Neuronal stem cell (in vitro differentiated cells): ENCODE results near the gene CDCA7.

ENCODE experiments used
- DNase-seq: peaks from one replicate; pipeline ENCODE4 v3.0.0-alpha.2; 2013; ENCODE audit warnings: low spot score
- H2AFZ ChIP-seq: one replicate; pipeline ENCODE4 v1.6.1; 2013; ENCODE audit warnings: mild to moderate bottlenecking, low read length, inconsistent platforms
- H2AK5ac ChIP-seq: 2 replicates; pipeline ENCODE4 v1.6.1; 2013; ENCODE audit warnings: low read depth, mild to moderate bottlenecking, inconsistent platforms, low read length, moderate library complexity, mixed read lengths
- H2BK120ac ChIP-seq: 2 replicates; pipeline ENCODE4 v1.6.1; 2013; ENCODE audit warnings: low read depth, mild to moderate bottlenecking, inconsistent platforms, low read length, moderate library complexity, mixed read lengths
- H2BK12ac ChIP-seq: one replicate; pipeline ENCODE4 v1.6.1; 2013; ENCODE audit warnings: low read length, inconsistent platforms
- H2BK15ac ChIP-seq: 2 replicates; pipeline ENCODE4 v1.6.1; 2013; ENCODE audit warnings: mild to moderate bottlenecking, low read length, inconsistent platforms, mixed read lengths
- H2BK5ac ChIP-seq: one replicate; pipeline ENCODE4 v1.6.1; 2013; ENCODE audit warnings: inconsistent platforms, mild to moderate bottlenecking, low read length, moderate library complexity
- H3K14ac ChIP-seq: one replicate; pipeline ENCODE4 v1.6.1; 2013; ENCODE audit warnings: low read length, inconsistent platforms
- H3K18ac ChIP-seq: 2 replicates; pipeline ENCODE4 v1.6.1; 2013; ENCODE audit warnings: low read length, inconsistent platforms
- H3K23ac ChIP-seq: 2 replicates; pipeline ENCODE4 v1.6.1; 2013; ENCODE audit warnings: low read depth, mild to moderate bottlenecking, mixed read lengths, low read length, inconsistent platforms; ENCODE audit not compliant: poor library complexity
- H3K27ac ChIP-seq: replicated peaks from 3 replicates; pipeline ENCODE4 v1.5.1; 2013; ENCODE audit warnings: low read length, inconsistent platforms
- H3K27me3 ChIP-seq, 3 experiments: 2 replicates each; pipeline ENCODE4 v1.6.1; 2013; ENCODE audit warnings: low read length in 3 of 3, mild to moderate bottlenecking in 2 of 3, inconsistent platforms in 1 of 3, low read depth in 1 of 3, mixed read lengths in 1 of 3, moderate library complexity in 1 of 3; ENCODE audit not compliant: control insufficient read depth in 3 of 3, insufficient read depth in 3 of 3
- H3K36me3 ChIP-seq, 2 donors: replicated peaks in 1 of 2; 2 replicates each; pipeline ENCODE4 v1.6.1; 2013; ENCODE audit warnings: low read length in 2 of 2; ENCODE audit not compliant: control insufficient read depth in 2 of 2, insufficient read depth in 2 of 2
- H3K4ac ChIP-seq: 2 replicates; pipeline ENCODE4 v1.6.1; 2013; ENCODE audit warnings: inconsistent platforms, mild to moderate bottlenecking, low read length, moderate library complexity
- H3K4me1 ChIP-seq, 2 donors: 1 replicate in 1 of 2; 2 replicates in 1 of 2; pipeline ENCODE4 v1.6.1; 2013; ENCODE audit warnings: low read length in 2 of 2, low read depth in 1 of 2; ENCODE audit not compliant: control insufficient read depth in 2 of 2, insufficient read depth in 1 of 2
- H3K4me2 ChIP-seq: one replicate; pipeline ENCODE4 v1.6.1; 2013; ENCODE audit warnings: mild to moderate bottlenecking, low read length, inconsistent platforms; ENCODE audit not compliant: insufficient read depth, poor library complexity, severe bottlenecking
- H3K4me3 ChIP-seq, 2 donors: 2 replicates each; pipeline ENCODE4 v1.5.1; 2013; ENCODE audit warnings: low read length in 2 of 2, mild to moderate bottlenecking in 2 of 2, inconsistent platforms in 1 of 2, moderate library complexity in 1 of 2
- H3K79me1 ChIP-seq: one replicate; pipeline ENCODE4 v1.6.1; 2013; ENCODE audit warnings: low read depth, mild to moderate bottlenecking, inconsistent platforms, low read length, moderate library complexity
- H3K9ac ChIP-seq: one replicate; pipeline ENCODE4 v1.6.1; 2013; ENCODE audit warnings: mild to moderate bottlenecking, low read depth, low read length, inconsistent platforms; ENCODE audit not compliant: poor library complexity
- H3K9me3 ChIP-seq, 2 donors: replicated peaks in 1 of 2; 2 replicates each; pipeline versions ENCODE3 to v1.6.1; 2013; ENCODE audit warnings: low read length in 2 of 2, mild to moderate bottlenecking in 2 of 2, inconsistent platforms in 1 of 2, low read depth in 1 of 2, mixed read lengths in 1 of 2, moderate library complexity in 1 of 2; ENCODE audit not compliant: control insufficient read depth in 2 of 2, insufficient read depth in 1 of 2
- H4K8ac ChIP-seq: one replicate; pipeline ENCODE4 v1.6.1; 2013; ENCODE audit warnings: low read depth, mild to moderate bottlenecking, inconsistent platforms, low read length, moderate library complexity
- H4K91ac ChIP-seq: one replicate; pipeline ENCODE4 v1.6.1; 2013; ENCODE audit warnings: low read length, low read depth, mild to moderate bottlenecking, inconsistent platforms; ENCODE audit not compliant: poor library complexity
- WGBS, 2 donors: extraction: QIAGEN DNeasy Blood & Tissue Kit; methylation state at CpG; one replicate each; pipeline ENCODE4 v1.1.7; 2013; ENCODE audit warnings: missing lambda C conversion rate in 2 of 2, mixed read lengths in 1 of 2; ENCODE audit not compliant: insufficient read length in 2 of 2, insufficient replicate concordance in 1 of 2; ENCODE audit errors: extremely low coverage in 2 of 2; 5-methylcytosine and 5-hydroxymethylcytosine counted together

Gene CDCA7

DNA sequence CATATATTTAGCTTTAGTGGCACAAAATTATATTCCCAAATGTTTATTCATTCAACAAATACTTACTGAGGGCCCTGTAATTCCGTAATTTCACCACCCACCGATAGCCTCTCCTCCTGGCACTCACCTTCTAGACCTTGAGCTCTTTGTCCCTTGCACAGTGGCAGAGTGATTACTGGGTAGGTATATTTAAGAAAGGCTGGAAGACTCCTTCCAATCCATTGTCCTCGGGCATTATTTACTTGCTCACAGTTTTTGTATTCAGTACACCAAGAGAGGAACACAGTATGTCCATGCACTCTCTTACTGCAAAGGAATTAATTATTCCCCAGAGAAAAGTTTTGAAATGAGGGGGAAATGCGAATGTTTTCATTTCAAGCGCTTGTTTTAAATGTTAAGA, 1.1 kb upstream of the CDCA7 start:
- Histone ChIP-seq H2AK5ac (no peak overlapping the region), H3K23ac (no peak overlapping the region), H3K4me3 (peak overlapping the region in 1 of 2 donors; percentile 97), H3K36me3 (peaks cover 0 to 14% of the 10 kb centered on the region in 2 donors), H3K4ac (no peak overlapping the region), H2AFZ (peak overlapping the region; percentile 95), H3K9ac (no peak overlapping the region), H3K4me2 (no peak overlapping the region), H3K79me1 (no peaks in the 10 kb centered on the region), H3K27me3 (no peaks in the 10 kb centered on the region), H2BK5ac (no peak overlapping the region), H2BK120ac (no peak overlapping the region), H2BK12ac (no peak overlapping the region), H3K4me1 (peaks cover 6% of the 10 kb centered on the region in 2 donors), H2BK15ac (no peak overlapping the region), H4K8ac (no peak overlapping the region), H3K14ac (no peak overlapping the region), H3K27ac (no peak overlapping the region), H3K18ac (no peak overlapping the region), H3K9me3 (no peaks in the 10 kb centered on the region), H4K91ac (no peak overlapping the region)
- no CpG with 5 or more reads among the region's 5 CpGs for WGBS, 2 donors
- DNase-seq = peak; percentile 4

DNA sequence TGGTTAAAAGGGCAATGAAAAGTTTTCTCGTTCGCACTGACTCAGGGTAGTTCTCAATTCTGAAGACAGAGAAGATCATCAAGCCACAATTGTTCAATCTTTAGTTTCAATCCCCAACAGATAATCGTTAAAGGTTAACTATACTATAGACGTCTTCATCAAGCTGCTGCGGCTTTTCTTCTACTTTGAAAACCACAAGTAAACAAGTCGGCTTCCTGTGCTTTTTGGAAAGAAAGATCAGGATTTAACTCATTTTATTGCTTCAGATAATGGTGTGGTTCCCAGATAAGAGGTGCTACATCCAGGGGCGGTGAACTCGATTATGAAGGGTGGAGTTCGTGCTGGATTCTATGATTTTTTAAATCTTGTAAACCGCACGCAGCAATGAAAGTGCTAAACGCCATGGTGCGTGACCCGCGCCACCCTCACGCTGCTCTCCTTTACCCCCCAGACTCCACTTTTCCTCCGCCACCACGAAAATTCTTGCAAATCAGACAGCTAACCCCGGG, 545 bp upstream of the CDCA7 start:
- Histone ChIP-seq H2AFZ (peak overlapping the region; percentile 95), H2BK12ac (no peak overlapping the region), H3K9me3 (no peaks in the 10 kb centered on the region), H3K18ac (peak overlapping the region; percentile 97), H3K4me1 (peaks cover 6% of the 10 kb centered on the region in 2 donors), H2BK120ac (no peak overlapping the region), H3K4me2 (peak overlapping the region; percentile 96), H3K36me3 (peaks cover 0 to 19% of the 10 kb centered on the region in 2 donors), H3K79me1 (no peaks in the 10 kb centered on the region), H4K91ac (no peak overlapping the region), H3K4ac (no peak overlapping the region), H3K27ac (no peak overlapping the region), H4K8ac (no peak overlapping the region), H3K23ac (peak overlapping the region; percentile 98), H3K14ac (no peak overlapping the region), H3K27me3 (no peaks in the 10 kb centered on the region), H3K4me3 (peak overlapping the region; percentile 88 to 97), H2AK5ac (no peak overlapping the region), H3K9ac (peak overlapping the region; percentile 65), H2BK15ac (no peak overlapping the region), H2BK5ac (peak overlapping the region; percentile 56)
- DNase-seq = peak; percentile 15
- WGBS, 2 donors = no CpG with 5 or more reads among the region's 19 CpGs

DNA sequence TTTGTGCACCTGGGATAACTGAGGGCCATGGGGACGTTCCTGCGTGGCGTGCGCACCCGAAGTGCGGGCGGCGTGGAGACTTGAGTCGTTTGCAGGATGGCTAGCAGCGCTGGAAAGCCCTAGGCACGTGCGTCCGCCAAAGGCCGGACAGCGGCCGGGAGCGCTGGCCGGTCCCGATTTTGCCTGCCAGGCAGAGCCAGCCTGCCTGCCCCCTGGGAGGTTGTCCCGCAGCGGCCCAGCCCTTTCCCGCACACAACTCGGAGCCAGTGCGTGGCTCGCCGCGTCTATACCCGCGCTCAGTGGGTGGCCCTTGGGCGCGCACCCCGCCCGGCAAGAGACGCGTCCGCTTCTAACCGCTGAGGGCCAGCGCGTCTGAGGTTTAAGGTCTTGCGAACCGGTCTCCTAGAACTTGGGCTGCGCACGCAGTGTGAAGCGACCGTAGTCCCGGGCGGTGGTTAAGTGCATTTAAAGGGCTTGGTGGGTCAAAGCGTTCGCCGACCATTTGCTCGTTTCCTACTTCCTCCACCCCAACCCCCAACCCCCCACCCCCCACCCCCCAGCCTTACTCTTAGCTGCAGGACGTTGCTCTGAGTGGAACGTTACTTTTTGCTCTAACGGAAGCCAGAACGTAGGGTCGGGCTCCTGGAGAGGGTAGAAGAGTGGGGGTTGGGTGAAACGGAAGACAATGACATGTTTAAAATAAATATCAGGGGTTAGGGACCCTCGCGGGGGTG, 627 bp downstream of the CDCA7 start:
- H3K79me1 ChIP-seq = no peaks in the 10 kb centered on the region
- no CpG with 5 or more reads among the region's 59 CpGs for WGBS, 2 donors
- H3K27me3 ChIP-seq = no peaks in the 10 kb centered on the region

DNA sequence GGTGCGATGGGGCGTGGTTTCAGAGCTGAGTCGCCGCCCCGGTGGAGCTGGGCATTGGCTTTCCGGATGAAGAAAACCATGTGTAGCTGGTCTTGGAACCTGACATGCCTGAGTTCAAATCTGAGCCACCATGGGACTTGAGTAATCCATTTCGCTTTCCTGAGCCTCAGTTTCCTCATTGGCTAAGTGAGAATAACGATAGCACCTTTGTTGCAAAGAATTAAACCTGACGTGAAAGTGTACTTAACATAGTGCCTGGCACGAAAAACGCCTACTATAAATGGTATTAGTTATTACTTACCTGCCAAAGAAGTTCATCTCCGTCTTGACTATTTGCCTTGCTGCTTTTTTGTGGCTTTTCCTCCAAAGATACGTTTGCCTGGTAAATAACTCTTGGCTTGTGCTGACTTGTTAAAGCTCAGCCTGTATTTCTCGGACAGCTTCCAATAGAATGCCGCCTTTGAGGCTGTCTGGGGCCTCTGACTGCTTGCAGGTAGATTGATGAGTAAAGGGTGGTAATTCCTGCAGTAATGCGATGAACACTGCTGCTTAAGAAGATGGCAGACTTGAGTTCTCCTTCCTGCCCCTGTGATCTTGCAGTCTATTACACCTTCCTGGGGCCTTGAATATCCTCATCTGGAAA, 1.3 kb downstream of the CDCA7 start:
- WGBS, 2 donors = no CpG with 5 or more reads among the region's 16 CpGs
- Histone ChIP-seq H3K9me3 (no peaks in the 10 kb centered on the region), H3K27ac (no peak overlapping the region), H3K27me3 (no peaks in the 10 kb centered on the region), H4K8ac (no peak overlapping the region), H3K4me3 (peak overlapping the region; percentile 88 to 97), H3K23ac (no peak overlapping the region), H2AFZ (peak overlapping the region; percentile 76), H3K36me3 (peaks cover 3 to 38% of the 10 kb centered on the region in 2 donors), H2BK120ac (no peak overlapping the region), H2AK5ac (no peak overlapping the region), H4K91ac (no peak overlapping the region), H2BK12ac (no peak overlapping the region), H3K79me1 (no peaks in the 10 kb centered on the region), H3K4me2 (peak overlapping the region; percentile 52), H3K4me1 (peaks cover 6% of the 10 kb centered on the region in 2 donors), H3K14ac (no peak overlapping the region), H3K18ac (no peak overlapping the region), H3K9ac (no peak overlapping the region), H2BK5ac (no peak overlapping the region), H3K4ac (no peak overlapping the region), H2BK15ac (no peak overlapping the region)
- peak; percentile 3 for DNase-seq

More for the DNA sequence above, 627 bp downstream of the CDCA7 start:
- Histone ChIP-seq H2AFZ (peak overlapping the region; percentile 95), H3K4me3 (peak overlapping the region; percentile 88 to 97), H4K8ac (peak overlapping the region; percentile 70), H3K4me1 (peaks cover 6% of the 10 kb centered on the region in 2 donors), H3K4me2 (peak overlapping the region; percentile 96), H3K36me3 (peaks cover 3 to 31% of the 10 kb centered on the region in 2 donors), H2BK120ac (peak overlapping the region; percentile 69), H4K91ac (peak overlapping the region; percentile 57), H3K9ac (peak overlapping the region; percentile 94), H2BK5ac (peak overlapping the region; percentile 56), H3K27ac (no peak overlapping the region), H2BK12ac (no peak overlapping the region), H3K9me3 (no peaks in the 10 kb centered on the region), H3K14ac (peak overlapping the region; percentile 90), H3K4ac (peak overlapping the region; percentile 87), H3K18ac (peak overlapping the region; percentile 93), H3K23ac (peak overlapping the region; percentile 98), H2AK5ac (no peak overlapping the region), H2BK15ac (peak overlapping the region; percentile 62)
- DNase-seq = peak; percentile 51
